Endothelial cell of umbilical vein (primary cell): ENCODE results near the gene HMGXB3. TPM values are rescaled to one million over a fixed set of nuclear protein-coding genes. Genes with fewer than 3 reads are reported as not detected.

Experiments
- BruUV-seq: library from RNA; stranded (reverse); fragments of 400-500 nt; replicated peaks from 2 replicates; lab custom pipeline; 2021; lab: Mats Ljungman, UMichigan
- CTCF ChIA-PET: fragments of 300-600, 350-600 bp; sonication (Branson Sonifier 250); formaldehyde crosslinking; loops from one replicate; lab custom pipeline; 2021; ENCODE audit warnings: antibody characterized with exemption, inconsistent platforms; lab: Charles Lee
- POLR2A ChIA-PET: fragments of 300-600, 350-600 bp; sonication (Branson Sonifier 250); formaldehyde crosslinking; loops from one replicate; lab custom pipeline; 2021; ENCODE audit warnings: antibody characterized with exemption, inconsistent platforms; lab: Charles Lee
- DNase-seq: peaks from one replicate; pipeline ENCODE4 v3.0.0-alpha.2; 2011; ENCODE audit warnings: low read depth, low spot score
- FAIRE-seq: peaks from 2 replicates; lab custom pipeline; 2011; peaks lifted over from hg19 to GRCh38; lab: Jason Lieb, UNC
- H2AFZ ChIP-seq: 2 replicates; pipeline ENCODE4 v1.6.0; 2012; ENCODE audit warnings: low read depth, low read length, control low read depth, inconsistent platforms
- H3K27ac ChIP-seq: 2 replicates; pipeline ENCODE4 v1.5.1; 2011; ENCODE audit warnings: low read depth, mild to moderate bottlenecking, control low read depth, low read length, moderate library complexity; ENCODE audit not compliant: insufficient read depth
- H3K27me3 ChIP-seq, 2 experiments: 2 replicates each; pipeline versions ENCODE4 v1.6.0 to v1.6.1; 2011; ENCODE audit warnings: low read length in 2 of 2, mixed read lengths in 1 of 2; ENCODE audit not compliant: control insufficient read depth in 2 of 2, insufficient read depth in 2 of 2
- H3K36me3 ChIP-seq, 2 experiments: 2 replicates in 1 of 2; 3 replicates in 1 of 2; pipeline ENCODE4 v1.5.1; 2011; ENCODE audit warnings: low read length in 2 of 2, mild to moderate bottlenecking in 1 of 2, moderate library complexity in 1 of 2; ENCODE audit not compliant: control insufficient read depth in 2 of 2, insufficient read depth in 2 of 2; ENCODE audit errors: extremely low read depth in 1 of 2
- H3K4me1 ChIP-seq: 3 replicates; pipeline ENCODE4 v1.5.1; 2011; ENCODE audit warnings: mild to moderate bottlenecking, low read length; ENCODE audit not compliant: control insufficient read depth, insufficient read depth; ENCODE audit errors: extremely low read depth
- H3K4me2 ChIP-seq: 2 replicates; pipeline ENCODE4 v1.6.1; 2011; ENCODE audit warnings: low read length, control low read depth, mixed read lengths; ENCODE audit not compliant: insufficient read depth
- H3K4me3 ChIP-seq, 3 experiments: fragments of 200-600 bp in 1 of 3; sonication (generic), shearing (Covaris generic) in 1 of 3; replicated peaks in 1 of 3; 2 replicates each; pipeline ENCODE4 v1.5.1; 2011 to 2016; ENCODE audit warnings: control low read depth in 3 of 3, low read length in 3 of 3, mild to moderate bottlenecking in 2 of 3, inconsistent platforms in 1 of 3, low read depth in 1 of 3, moderate library complexity in 1 of 3; ENCODE audit not compliant: insufficient read depth in 1 of 3
- H3K79me2 ChIP-seq: 2 replicates; pipeline ENCODE4 v1.6.0; 2012; ENCODE audit warnings: low read length, inconsistent platforms; ENCODE audit not compliant: control insufficient read depth, insufficient read depth
- H3K9ac ChIP-seq: replicated peaks from 2 replicates; pipeline ENCODE3; 2011; ENCODE audit warnings: low read length, control low read depth; ENCODE audit not compliant: insufficient read depth; ENCODE audit errors: extremely low read depth
- H3K9me1 ChIP-seq: replicated peaks from 3 replicates; pipeline ENCODE4 v1.6.0; 2011; ENCODE audit warnings: mild to moderate bottlenecking, low read length; ENCODE audit not compliant: control insufficient read depth, insufficient read depth; ENCODE audit errors: extremely low read depth
- H3K9me3 ChIP-seq: replicated peaks from 2 replicates; pipeline ENCODE4 v1.5.1; 2012; ENCODE audit warnings: low read length, inconsistent platforms; ENCODE audit not compliant: control insufficient read depth, insufficient read depth
- H4K20me1 ChIP-seq: replicated peaks from 2 replicates; pipeline ENCODE3; 2011; ENCODE audit warnings: mild to moderate bottlenecking, low read length; ENCODE audit not compliant: control insufficient read depth, insufficient read depth; ENCODE audit errors: extremely low read depth
- CTCF ChIP-seq, 2 donors: IDR thresholded peaks; 1 replicate in 1 of 2; 2 replicates in 1 of 2; pipeline ENCODE4 v1.5.1; 2011; ENCODE audit warnings: low read length in 2 of 2, mild to moderate bottlenecking in 2 of 2, moderate library complexity in 2 of 2, control low read depth in 1 of 2, inconsistent platforms in 1 of 2, low read depth in 1 of 2; ENCODE audit not compliant: insufficient read depth in 1 of 2; ENCODE audit errors: extremely low read depth in 1 of 2
- FOS ChIP-seq: IDR thresholded peaks from 2 replicates; pipeline ENCODE4 v1.6.1; 2011; ENCODE audit warnings: mild to moderate bottlenecking, low read length, moderate library complexity, borderline replicate concordance; ENCODE audit not compliant: insufficient read depth
- GATA2 ChIP-seq: IDR thresholded peaks from 2 replicates; pipeline ENCODE4 v1.7.0; 2011; ENCODE audit warnings: low read depth, mild to moderate bottlenecking, moderate library complexity, mixed read lengths, low read length; ENCODE audit not compliant: insufficient read length, insufficient read depth
- JUN ChIP-seq: IDR thresholded peaks from 2 replicates; pipeline ENCODE4 v1.6.1; 2011; ENCODE audit warnings: borderline replicate concordance, low read depth; ENCODE audit not compliant: insufficient read length, insufficient read depth
- POLR2A ChIP-seq: IDR thresholded peaks from 2 replicates; pipeline ENCODE4 v1.6.1; 2012; ENCODE audit warnings: low read depth, mild to moderate bottlenecking, control low read depth, low read length
- POLR2AphosphoS5 ChIP-seq: IDR thresholded peaks from 2 replicates; pipeline ENCODE4 v1.6.1; 2012; ENCODE audit warnings: low read depth, mild to moderate bottlenecking, control low read depth, low read length, moderate library complexity; ENCODE audit not compliant: insufficient read depth
- dilution Hi-C: fragments of 300-500 bp; cut with MboI; formaldehyde crosslinking; loops from one replicate; pipeline ENCODE4 v1.15.0; 2019; ENCODE audit warnings: low sequenced_read_pairs; ENCODE audit not compliant: extremely low pct_ligation_motif_present
- intact Hi-C: fragments of 100-400 bp; cut with micrococcal nuclease; formaldehyde crosslinking; loops from one replicate; pipeline ENCODE4 v1.10.0; 2022
- polyA plus RNA-seq, 4 experiments: library from polyadenylated mRNA; depleted of rRNA in 3 of 4; stranded (reverse) in 3 of 4; unstranded in 1 of 4; fragments of >200 nt; gene quantifications; 2 replicates each; pipeline versions ENCODE4 v1.2.1 to v1.2.3, GENCODE V29; 2011 to 2012; ENCODE audit warnings: missing spikeins in 1 of 4
- total RNA-seq: library from RNA; stranded (reverse); gene quantifications from 2 replicates; pipeline ENCODE4 v1.2.3, GENCODE V29; 2021

HMGXB3 gene
- total and polyA plus RNA-seq, 2 donors (not counting 3 experiments of a cell fraction or from before 2014, with no cell fraction given): 34.8 to 52.6 TPM

GRCh38 chr5:150001660-150002486 is 1.3 kb downstream of the HMGXB3 start:
- Histone ChIP-seq H3K36me3 (peaks cover 3 to 6% of the 10 kb centered on the region in 2 experiments), H3K4me2 (peak overlapping the region; percentile 92), H3K9me3 (no peaks in the 10 kb centered on the region), H3K79me2 (peaks cover 47% of the 10 kb centered on the region), H3K27me3 (no peaks in the 10 kb centered on the region), H3K4me1 (peaks cover 23% of the 10 kb centered on the region), H3K4me3 (peak overlapping the region; percentile 42 to 97 (median 86)), H3K9me1 (no peaks in the 10 kb centered on the region), H3K27ac (peak overlapping the region; percentile 72), H3K9ac (peak overlapping the region; percentile 85), H4K20me1 (peaks cover 2% of the 10 kb centered on the region), H2AFZ (no peak overlapping the region)
- POLR2A ChIA-PET: interaction anchor here (0.8 kb wide), 1 partner anchor 20 kb away, joined by 8 read pairs; no protein-coding TSS in a partner anchor
- FAIRE-seq (peak; percentile 84), DNase-seq (peak; percentile 78)
- CTCF ChIA-PET: interaction anchor here (0.7 to 2.2 kb wide), 5 partner anchors 11 to 174 kb away, joined by 3 to 10 read pairs (median 4); no protein-coding TSS in a partner anchor
- dilution Hi-C loops (no loop called here), intact Hi-C loops (loop anchor here (1.0 to 5.0 kb wide), 5 partner anchors 20 to 217 kb away; no protein-coding TSS in a partner anchor)
- TSS peak; percentile 33 for BruUV-seq
- TF ChIP-seq FOS (no peak), CTCF (IDR thresholded peaks at IDR 0.05; ENCODE audit: extremely low read depth in 1 of 2, insufficient read depth in 1 of 2, low read depth in 1 of 2, low read length in 2 of 2) (peak; percentile 71), GATA2 (no peak), POLR2A (no peak), JUN (no peak), POLR2AphosphoS5 (no peak)
